ENCODE results near the gene IPCEF1.

The IPCEF1 gene

DNA sequence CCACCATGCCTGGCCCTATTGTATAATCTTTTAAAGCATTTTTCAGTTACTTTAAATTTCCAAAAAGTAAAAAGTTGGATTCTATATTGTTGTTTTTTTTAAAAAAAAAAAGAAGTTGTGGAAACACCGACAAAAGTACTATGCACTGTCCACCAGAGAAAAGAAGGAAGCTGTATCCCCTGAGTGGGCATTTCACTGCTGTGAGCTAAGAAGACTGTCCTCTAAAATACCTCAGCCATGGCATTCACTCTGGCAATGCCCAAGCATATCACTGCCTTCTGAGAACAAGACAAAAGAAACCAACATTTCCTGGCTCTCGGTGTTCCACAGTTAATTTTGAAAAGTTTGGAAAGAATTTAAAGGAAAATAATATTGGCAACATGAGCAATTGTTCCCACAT lies 117.8 kb downstream of the IPCEF1 start:
- no peak overlapping the region for H3K4me3 ChIP-seq (ENCODE audit: low read depth, low read length)
- no peak for DNase-seq (ENCODE audit: low read depth)

DNA sequence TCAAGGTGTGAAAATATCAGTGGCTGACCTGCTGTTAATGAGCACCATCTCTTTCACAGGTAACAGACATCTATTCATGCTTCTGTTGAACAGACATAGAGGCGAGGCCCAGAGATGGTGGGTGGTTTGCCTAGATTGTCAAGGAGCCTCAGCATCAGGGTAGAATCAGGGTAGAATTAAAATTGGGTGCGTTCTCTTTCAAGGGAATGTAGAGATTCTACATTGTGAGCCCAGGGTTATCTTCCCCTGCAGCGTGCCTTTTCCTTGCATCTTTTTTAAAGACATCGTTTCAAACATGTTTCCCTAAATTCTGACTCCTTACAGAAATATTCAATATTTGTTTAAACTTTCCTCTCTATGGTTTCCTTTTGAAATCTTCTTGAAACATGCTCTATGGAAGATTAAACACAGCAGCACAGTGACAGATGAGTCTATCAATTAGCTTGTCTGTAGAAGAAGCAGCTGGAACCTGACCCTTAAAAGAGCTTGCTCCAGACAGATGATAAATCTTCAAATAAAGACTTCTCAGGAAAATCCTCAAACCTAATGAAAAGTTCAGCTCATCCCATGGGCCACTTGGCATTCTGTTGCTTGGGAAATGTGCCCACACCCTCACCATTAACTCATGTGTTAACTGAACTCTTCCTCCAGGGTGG lies 119.8 kb downstream of the IPCEF1 start:
- no peak for TF ChIP-seq POLR2A (IDR thresholded peaks at IDR 0.05; ENCODE audit: extremely low read depth, insufficient read length)
- TF ChIP-seq, protein P1, sequence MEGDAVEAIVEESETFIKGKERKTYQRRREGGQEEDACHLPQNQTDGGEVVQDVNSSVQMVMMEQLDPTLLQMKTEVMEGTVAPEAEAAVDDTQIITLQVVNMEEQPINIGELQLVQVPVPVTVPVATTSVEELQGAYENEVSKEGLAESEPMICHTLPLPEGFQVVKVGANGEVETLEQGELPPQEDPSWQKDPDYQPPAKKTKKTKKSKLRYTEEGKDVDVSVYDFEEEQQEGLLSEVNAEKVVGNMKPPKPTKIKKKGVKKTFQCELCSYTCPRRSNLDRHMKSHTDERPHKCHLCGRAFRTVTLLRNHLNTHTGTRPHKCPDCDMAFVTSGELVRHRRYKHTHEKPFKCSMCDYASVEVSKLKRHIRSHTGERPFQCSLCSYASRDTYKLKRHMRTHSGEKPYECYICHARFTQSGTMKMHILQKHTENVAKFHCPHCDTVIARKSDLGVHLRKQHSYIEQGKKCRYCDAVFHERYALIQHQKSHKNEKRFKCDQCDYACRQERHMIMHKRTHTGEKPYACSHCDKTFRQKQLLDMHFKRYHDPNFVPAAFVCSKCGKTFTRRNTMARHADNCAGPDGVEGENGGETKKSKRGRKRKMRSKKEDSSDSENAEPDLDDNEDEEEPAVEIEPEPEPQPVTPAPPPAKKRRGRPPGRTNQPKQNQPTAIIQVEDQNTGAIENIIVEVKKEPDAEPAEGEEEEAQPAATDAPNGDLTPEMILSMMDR (IDR thresholded peaks at IDR 0.05; ENCODE audit: low read depth, low read length), result no peak
- no peak for TF ChIP-seq MYC (IDR thresholded peaks at IDR 0.05; ENCODE audit: low read depth, low read length)
- TF ChIP-seq, protein P2, sequence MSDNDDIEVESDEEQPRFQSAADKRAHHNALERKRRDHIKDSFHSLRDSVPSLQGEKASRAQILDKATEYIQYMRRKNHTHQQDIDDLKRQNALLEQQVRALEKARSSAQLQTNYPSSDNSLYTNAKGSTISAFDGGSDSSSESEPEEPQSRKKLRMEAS (IDR thresholded peaks at IDR 0.05; ENCODE audit: low read depth, low read length), result no peak
- no peak for DNase-seq (ENCODE audit: low read depth)
- no peak overlapping the region for H3K4me3 ChIP-seq (ENCODE audit: low read depth, low read length)

More for the DNA sequence above, 117.8 kb downstream of the IPCEF1 start:
- TF ChIP-seq MYC (IDR thresholded peaks at IDR 0.05; ENCODE audit: low read depth, low read length), result no peak
- no peak for TF ChIP-seq POLR2A (IDR thresholded peaks at IDR 0.05; ENCODE audit: extremely low read depth, insufficient read length)
- TF ChIP-seq, protein P2 (IDR thresholded peaks at IDR 0.05; ENCODE audit: low read depth, low read length), result no peak
- TF ChIP-seq, protein P1 (IDR thresholded peaks at IDR 0.05; ENCODE audit: low read depth, low read length), result no peak

DNA sequence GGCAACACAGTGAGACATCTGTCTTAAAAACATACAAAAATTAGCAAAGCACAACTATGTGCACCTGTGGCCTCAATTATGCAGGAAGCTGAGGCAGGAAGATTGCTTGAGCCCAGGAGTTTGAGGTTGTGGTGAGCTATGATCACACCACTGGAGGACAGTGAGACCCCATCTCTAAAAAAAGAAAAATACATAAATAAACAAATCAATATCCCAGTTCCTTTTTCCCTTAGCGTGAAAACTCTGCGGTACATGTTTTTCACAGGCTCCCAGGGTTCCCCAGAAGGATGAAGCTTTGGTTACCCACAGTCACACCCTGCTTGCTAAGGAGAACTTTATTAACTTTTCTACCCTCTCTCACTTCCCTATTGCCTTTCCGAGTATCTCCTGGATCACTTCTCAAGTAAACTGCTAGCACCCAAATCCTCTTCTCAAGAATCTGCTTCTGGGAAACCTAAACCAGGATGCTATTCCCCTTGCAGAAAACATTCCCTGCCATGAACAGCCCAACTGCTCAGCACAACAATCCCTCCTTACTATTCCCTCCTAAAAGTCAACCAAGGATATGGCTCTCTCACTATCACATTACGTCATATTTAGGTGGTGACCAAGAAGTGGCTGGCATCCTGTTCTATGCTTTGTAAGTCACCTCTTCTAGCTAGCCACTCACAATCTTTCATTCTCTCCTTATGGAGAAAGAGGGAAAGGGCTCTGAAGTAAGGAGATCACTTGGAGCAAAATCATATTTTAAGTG lies 122.4 kb downstream of the IPCEF1 start:
- DNase-seq (ENCODE audit: low read depth), result no peak
- TF ChIP-seq, protein P2 (IDR thresholded peaks at IDR 0.05; ENCODE audit: low read depth, low read length), result no peak
- TF ChIP-seq POLR2A (IDR thresholded peaks at IDR 0.05; ENCODE audit: extremely low read depth, insufficient read length), result no peak
- TF ChIP-seq, protein P1 (IDR thresholded peaks at IDR 0.05; ENCODE audit: low read depth, low read length), result no peak
- TF ChIP-seq MYC (IDR thresholded peaks at IDR 0.05; ENCODE audit: low read depth, low read length), result no peak
- H3K4me3 ChIP-seq (ENCODE audit: low read depth, low read length), result no peak overlapping the region

DNA sequence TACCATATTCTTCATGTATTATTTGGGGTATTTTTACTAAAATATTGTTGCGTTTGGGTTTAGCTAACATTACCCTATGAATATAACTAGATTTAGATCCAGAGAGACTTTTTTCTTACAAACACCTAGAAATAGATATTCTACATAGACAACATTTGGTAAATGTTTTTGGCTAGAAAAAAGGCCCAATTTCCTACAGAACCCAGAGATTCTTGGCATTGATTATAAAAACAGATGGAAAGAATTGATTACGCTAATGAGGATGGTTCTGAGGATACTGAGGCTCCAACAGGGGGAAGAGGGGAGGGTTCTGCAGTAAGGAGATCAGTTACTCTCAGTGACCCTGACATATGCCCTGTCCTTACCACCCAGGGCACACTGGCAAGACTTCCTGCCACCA lies 123.2 kb downstream of the IPCEF1 start:
- no peak overlapping the region for H3K4me3 ChIP-seq (ENCODE audit: low read depth, low read length)
- TF ChIP-seq POLR2A (IDR thresholded peaks at IDR 0.05; ENCODE audit: extremely low read depth, insufficient read length) (no peak), MYC (IDR thresholded peaks at IDR 0.05; ENCODE audit: low read depth, low read length) (no peak)
- TF ChIP-seq, protein P2 (IDR thresholded peaks at IDR 0.05; ENCODE audit: low read depth, low read length), result no peak
- TF ChIP-seq, protein P1 (IDR thresholded peaks at IDR 0.05; ENCODE audit: low read depth, low read length), result no peak
- no peak for DNase-seq (ENCODE audit: low read depth)

DNA sequence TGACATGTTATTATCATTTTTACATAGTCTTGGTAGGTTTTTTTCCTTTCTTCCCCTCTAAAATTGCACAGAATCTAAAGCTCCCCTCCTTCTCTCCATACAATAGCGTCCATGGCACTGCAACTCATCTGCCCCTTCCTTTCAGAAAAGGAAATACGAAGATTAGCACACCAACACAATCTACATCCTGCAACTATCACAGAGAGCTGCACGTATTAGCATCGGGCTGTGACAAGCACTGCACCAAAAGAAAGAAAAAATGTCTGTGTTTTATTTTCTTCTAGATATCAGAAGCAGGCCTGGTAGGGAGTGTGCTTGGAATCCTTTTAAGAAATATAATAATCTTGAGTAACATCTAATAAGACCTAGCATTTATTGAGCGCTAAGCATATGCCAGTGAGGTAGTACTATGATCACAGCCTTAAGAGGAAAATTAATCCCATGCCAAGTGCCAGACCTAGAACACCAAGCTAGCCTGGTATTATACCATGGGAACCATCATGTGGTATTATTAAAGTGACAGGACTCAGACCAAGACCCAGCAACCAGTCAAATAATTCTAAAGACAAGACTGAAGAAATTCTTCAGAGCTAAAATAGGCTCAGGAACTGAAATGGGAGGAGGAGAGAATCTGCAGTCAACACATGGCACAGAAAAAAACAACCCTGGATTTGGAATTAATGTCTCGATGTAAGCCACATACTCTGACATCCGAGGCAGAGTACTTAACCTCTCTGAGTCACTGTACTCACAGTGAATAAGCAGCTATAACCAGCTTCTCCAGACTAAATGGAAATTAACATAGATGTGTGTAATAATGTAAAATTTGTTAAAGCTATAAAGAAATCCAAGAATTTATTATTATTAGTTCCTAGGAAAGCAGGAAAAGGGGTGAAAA lies 124.3 kb downstream of the IPCEF1 start:
- DNase-seq (ENCODE audit: low read depth), result no peak
- TF ChIP-seq POLR2A (IDR thresholded peaks at IDR 0.05; ENCODE audit: extremely low read depth, insufficient read length), result no peak
- TF ChIP-seq, protein P2 (IDR thresholded peaks at IDR 0.05; ENCODE audit: low read depth, low read length), result no peak
- TF ChIP-seq, protein P1 (IDR thresholded peaks at IDR 0.05; ENCODE audit: low read depth, low read length), result no peak
- no peak for TF ChIP-seq MYC (IDR thresholded peaks at IDR 0.05; ENCODE audit: low read depth, low read length)
- H3K4me3 ChIP-seq (ENCODE audit: low read depth, low read length), result no peak overlapping the region

Measured in NB4 (cell line).